Sigmoid colon (tissue), 7 donors: Measurements from ENCODE around the gene RBBP5. TPM values are rescaled to one million over a fixed set of nuclear protein-coding genes. Genes with fewer than 3 reads are reported as not detected.

Source experiments
- DNase-seq: peaks from one replicate; pipeline ENCODE4 v3.0.0-alpha.2; 2019
- H3K27ac ChIP-seq, 4 donors: fragments of 200-600 bp; sonication (generic); one replicate each; pipeline ENCODE4 v1.5.1; 2016 to 2019; ENCODE audit warnings: mild to moderate bottlenecking in 1 of 4
- H3K27me3 ChIP-seq, 3 donors: fragments of 200-600 bp; sonication (generic); one replicate each; pipeline ENCODE4 v1.5.1; 2019; ENCODE audit warnings: mild to moderate bottlenecking in 1 of 3
- H3K36me3 ChIP-seq, 4 donors: fragments of 200-600 bp; sonication (generic); one replicate each; pipeline ENCODE4 v1.5.1; 2016 to 2019
- H3K4me1 ChIP-seq, 4 donors: fragments of 200-600 bp; sonication (generic); one replicate each; pipeline ENCODE4 v1.5.1; 2017 to 2019
- H3K4me3 ChIP-seq, 4 donors: fragments of 200-600 bp; sonication (generic); one replicate each; pipeline ENCODE4 v1.5.1; 2017 to 2019; ENCODE audit warnings: mild to moderate bottlenecking in 2 of 4, moderate library complexity in 1 of 4
- H3K9me3 ChIP-seq, 4 donors: fragments of 200-600 bp in 3 of 4; sonication (generic) in 3 of 4; one replicate each; pipeline versions ENCODE4 v1.5.1 to v1.6.1; 2013 to 2019
- CTCF ChIP-seq, 4 experiments: fragments of 450-650 bp in 3 of 4; fragments of 200-600 bp in 1 of 4; IDR thresholded peaks; one replicate each; pipeline ENCODE4 v1.5.1; 2016 to 2019; ENCODE audit warnings: antibody characterized with exemption in 4 of 4, mild to moderate bottlenecking in 3 of 4, moderate library complexity in 2 of 4
- EP300 ChIP-seq, 4 donors: sonication (generic); formaldehyde crosslinking; IDR thresholded peaks; one replicate each; pipeline ENCODE4 v1.6.1; 2017; ENCODE audit warnings: antibody characterized with exemption in 4 of 4
- POLR2A ChIP-seq, 2 donors: fragments of 450-650 bp; IDR thresholded peaks; one replicate each; pipeline ENCODE4 v1.6.1; 2016; ENCODE audit warnings: antibody characterized with exemption in 2 of 2, mild to moderate bottlenecking in 2 of 2, moderate library complexity in 2 of 2
- POLR2AphosphoS5 ChIP-seq, 4 donors: sonication (generic); formaldehyde crosslinking; IDR thresholded peaks; one replicate each; pipeline ENCODE4 v1.6.1; 2017; ENCODE audit warnings: antibody characterized with exemption in 4 of 4
- WGBS, 2 donors: extraction: QIAGEN DNeasy Blood & Tissue Kit; methylation state at CpG; one replicate each; pipeline ENCODE4 v1.1.7; 2013; 5-methylcytosine and 5-hydroxymethylcytosine counted together
- intact Hi-C: fragments of 100-400 bp; cut with DNase I; formaldehyde crosslinking; loops from one replicate; pipeline ENCODE4 v1.15.1; 2023
- polyA plus RNA-seq, 3 donors: library from polyadenylated mRNA; stranded (reverse); fragments of 200-250 nt; gene quantifications; one replicate each; pipeline ENCODE4 v1.2.3, GENCODE V29; 2013
- total RNA-seq, 4 donors: library from RNA; depleted of rRNA; stranded (reverse); fragments of >200 nt; gene quantifications; one replicate each; pipeline ENCODE4 v1.1.0, GENCODE V29; 2016
- donor health status: healthy with polysubstance abuse.
- donor health status: Bipolar disorder and iron deficiency.
- donor health status: healthy.

RBBP5 gene
- total and polyA plus RNA-seq, 7 donors = 6.6 to 36.5 (median 12.2) TPM

- Histone ChIP-seq H3K4me3 (no peak overlapping the region), H3K27me3 (peaks cover 5 to 23% (median 14%) of the 10 kb centered on the region in 3 donors), H3K4me1 (peaks cover 0 to 9% (median 7%) of the 10 kb centered on the region in 4 donors), H3K36me3 (no peaks in the 10 kb centered on the region), H3K9me3 (no peaks in the 10 kb centered on the region), H3K27ac (no peak overlapping the region)
- WGBS, 2 donors = 83 to 87% methylated on average over 6 of the region's 6 CpGs
- intact Hi-C loops = no loop called here
- no peak for TF ChIP-seq POLR2AphosphoS5 (IDR thresholded peaks at IDR 0.05)
- TF ChIP-seq POLR2A (IDR thresholded peaks at IDR 0.05) = no peak
- TF ChIP-seq EP300 (IDR thresholded peaks at IDR 0.05) = no peak
- no peak for TF ChIP-seq CTCF (IDR thresholded peaks at IDR 0.05)
- DNase-seq = no peak
Observed at GRCh38 chr1:205038132-205038786, 83.5 kb downstream of the RBBP5 start.

- Histone ChIP-seq H3K27me3 (peaks cover under 1 to 19% (median 7%) of the 10 kb centered on the region in 3 donors), H3K4me3 (no peak overlapping the region), H3K36me3 (no peaks in the 10 kb centered on the region), H3K9me3 (no peaks in the 10 kb centered on the region), H3K27ac (no peak overlapping the region), H3K4me1 (peaks cover 0 to 2% (median 0%) of the 10 kb centered on the region in 4 donors)
- intact Hi-C loops = no loop called here
- WGBS, 2 donors = 84 to 89% methylated on average over 9 of the region's 9 CpGs
- TF ChIP-seq POLR2A (IDR thresholded peaks at IDR 0.05) (no peak), CTCF (IDR thresholded peaks at IDR 0.05) (no peak), EP300 (IDR thresholded peaks at IDR 0.05) (no peak), POLR2AphosphoS5 (IDR thresholded peaks at IDR 0.05) (no peak)
- no peak for DNase-seq
Observed at GRCh38 chr1:205037539-205037938, 84.2 kb downstream of the RBBP5 start.

Other genes with a start within 250 kb of the RBBP5 start
- 1 to 10 TPM; 1.8 to 4.4 (median 3.4) TPM for gene CNTN2, start 78.8 kb downstream of the RBBP5 start, total RNA-seq
- gene CNTN2, start 78.8 kb downstream of the RBBP5 start, polyA plus RNA-seq = 1 to 10 TPM in 1 of 3 donors, under 1 TPM in 1, not detected in 1; 0.46 to 1.5 TPM
- gene TMEM81, start 37.5 kb downstream of the RBBP5 start, total RNA-seq = 1 to 10 TPM; 2.1 to 3.6 (median 2.7) TPM
- gene TMEM81, start 37.5 kb downstream of the RBBP5 start, polyA plus RNA-seq = 1 to 10 TPM in 1 of 3 donors, under 1 TPM in 1, not detected in 1; 0.92 to 1.8 TPM
- gene DSTYK, start 89.7 kb upstream of the RBBP5 start, total RNA-seq = 10 to 100 TPM in 3 of 4 donors, 1 to 10 TPM in 1; 9.1 to 13.3 (median 12.7) TPM
- 1 to 10 TPM; 1.6 to 3.8 (median 2.4) TPM for gene DSTYK, start 89.7 kb upstream of the RBBP5 start, polyA plus RNA-seq
- 1 to 10 TPM; 4.3 to 6.4 (median 5.6) TPM for gene TMCC2, start 106.0 kb upstream of the RBBP5 start, total RNA-seq
- 1 to 10 TPM in 1 of 3 donors, not detected in 2; 1.1 TPM for gene TMCC2, start 106.0 kb upstream of the RBBP5 start, polyA plus RNA-seq
- gene NUAK2, start 199.8 kb upstream of the RBBP5 start, total RNA-seq = 1 to 10 TPM in 1 of 4 donors, under 1 TPM in 3; 0.28 to 1.5 (median 0.69) TPM
- gene NUAK2, start 199.8 kb upstream of the RBBP5 start, polyA plus RNA-seq = 10 to 100 TPM; 13.9 to 15.0 (median 14.3) TPM
- gene KLHDC8A, start 234.9 kb upstream of the RBBP5 start, total RNA-seq = 1 to 10 TPM in 3 of 4 donors, under 1 TPM in 1; 0.95 to 1.7 (median 1.5) TPM
- 1 to 10 TPM in 1 of 3 donors, under 1 TPM in 1, not detected in 1; 0.69 to 1.1 TPM for gene KLHDC8A, start 234.9 kb upstream of the RBBP5 start, polyA plus RNA-seq